OCI-LY7 (cell line): ENCODE measurements around the gene UQCRC2. TPM values are rescaled to one million over a fixed set of nuclear protein-coding genes. Genes with fewer than 3 reads are reported as not detected.

Source experiments
- BruUV-seq: library from RNA; stranded (reverse); fragments of 400-500 nt; replicated peaks from 2 replicates; lab custom pipeline; 2021; lab: Mats Ljungman, UMichigan
- CTCF ChIA-PET: fragments of 300-600 bp; sonication (Branson Sonifier 250); formaldehyde crosslinking; loops from one replicate; lab custom pipeline; 2022; ENCODE audit warnings: antibody characterized with exemption; ENCODE audit not compliant: unreplicated experiment; lab: Charles Lee
- POLR2A ChIA-PET: fragments of 300-600 bp; sonication (Branson Sonifier 250); formaldehyde crosslinking; loops from one replicate; lab custom pipeline; 2022; ENCODE audit warnings: antibody characterized with exemption; lab: Charles Lee
- DNase-seq: peaks from one replicate; pipeline ENCODE4 v3.0.0-alpha.2; 2015; ENCODE audit warnings: low spot score
- H2AFZ ChIP-seq: fragments of 200-600 bp; sonication (generic), shearing (Covaris generic); 2 replicates; pipeline ENCODE4 v1.6.1; 2014; ENCODE audit warnings: mild to moderate bottlenecking, antibody characterized with exemption, low read length, moderate library complexity
- H3K27ac ChIP-seq: fragments of 200-600 bp; sonication (generic); 2 replicates; pipeline ENCODE4 v1.5.1; 2014; ENCODE audit warnings: mixed run types, low read depth, mild to moderate bottlenecking, moderate library complexity, low read length, inconsistent platforms; ENCODE audit not compliant: poor library complexity, severe bottlenecking
- H3K36me3 ChIP-seq: fragments of 200-600 bp; sonication (generic); 2 replicates; pipeline ENCODE4 v1.6.1; 2014; ENCODE audit warnings: mild to moderate bottlenecking, antibody characterized with exemption, low read length, moderate library complexity, mixed read lengths; ENCODE audit not compliant: insufficient read depth
- H3K4me1 ChIP-seq: fragments of 200-600 bp; sonication (generic); 2 replicates; pipeline ENCODE4 v1.5.1; 2014; ENCODE audit warnings: mild to moderate bottlenecking, low read length; ENCODE audit not compliant: insufficient read depth, poor library complexity, severe bottlenecking
- H3K4me2 ChIP-seq: fragments of 200-600 bp; sonication (generic); 2 replicates; pipeline ENCODE4 v1.6.1; 2014; ENCODE audit warnings: mild to moderate bottlenecking, low read length
- H3K4me3 ChIP-seq: fragments of 200-600 bp; sonication (generic); 2 replicates; pipeline ENCODE4 v1.5.1; 2014; ENCODE audit warnings: mild to moderate bottlenecking, low read depth, low read length; ENCODE audit not compliant: poor library complexity, severe bottlenecking
- H3K79me2 ChIP-seq: fragments of 200-600 bp; sonication (generic); 2 replicates; pipeline ENCODE4 v1.6.1; 2016; ENCODE audit warnings: low read depth, mild to moderate bottlenecking, low read length, moderate library complexity, mixed read lengths; ENCODE audit not compliant: insufficient read depth
- H3K9me2 ChIP-seq: fragments of 200-600 bp; sonication (generic); 2 replicates; pipeline ENCODE4 v1.6.1; 2016; ENCODE audit warnings: mild to moderate bottlenecking, low read length, mixed read lengths; ENCODE audit not compliant: insufficient read depth
- H3K9me3 ChIP-seq: fragments of 200-600 bp; sonication (generic); 2 replicates; pipeline ENCODE4 v1.6.1; 2014; ENCODE audit warnings: mild to moderate bottlenecking, mixed run types, low read length, mixed read lengths
- H4K20me1 ChIP-seq: fragments of 200-600 bp; sonication (generic); 2 replicates; pipeline ENCODE4 v1.6.1; 2014; ENCODE audit warnings: mild to moderate bottlenecking, antibody characterized with exemption, low read length, moderate library complexity, mixed read lengths; ENCODE audit not compliant: insufficient read depth
- EZH2phosphoT487 ChIP-seq: fragments of 200-600 bp; sonication (generic); IDR thresholded peaks from 2 replicates; pipeline ENCODE4 v1.6.1; 2018; ENCODE audit warnings: low read depth, borderline replicate concordance, mild to moderate bottlenecking, mixed run types, antibody characterized with exemption, low read length, moderate library complexity, mixed read lengths
- intact Hi-C: fragments of 100-400 bp; cut with micrococcal nuclease; formaldehyde crosslinking; loops from one replicate; pipeline ENCODE4 v1.10.0; 2022; ENCODE audit not compliant: unreplicated experiment
- total RNA-seq, 2 experiments: library from RNA; depleted of rRNA in 1 of 2; stranded (reverse); fragments of >200 nt in 1 of 2; shearing (Covaris generic) in 1 of 2; gene quantifications; 2 replicates each; pipeline ENCODE4 v1.2.3, GENCODE V29; 2014 to 2022
- TF ChIP-seq, protein P1 (sequence below): fragments of 200-600 bp; sonication (generic); conservative IDR thresholded peaks from 2 replicates; pipeline ENCODE4 v1.5.1; 2014; ENCODE audit warnings: mild to moderate bottlenecking, antibody characterized with exemption, low read length, moderate library complexity, mixed read lengths

Gene UQCRC2
- total RNA-seq, 2 experiments from 2014 or later = 121 to 210 TPM

DNA sequence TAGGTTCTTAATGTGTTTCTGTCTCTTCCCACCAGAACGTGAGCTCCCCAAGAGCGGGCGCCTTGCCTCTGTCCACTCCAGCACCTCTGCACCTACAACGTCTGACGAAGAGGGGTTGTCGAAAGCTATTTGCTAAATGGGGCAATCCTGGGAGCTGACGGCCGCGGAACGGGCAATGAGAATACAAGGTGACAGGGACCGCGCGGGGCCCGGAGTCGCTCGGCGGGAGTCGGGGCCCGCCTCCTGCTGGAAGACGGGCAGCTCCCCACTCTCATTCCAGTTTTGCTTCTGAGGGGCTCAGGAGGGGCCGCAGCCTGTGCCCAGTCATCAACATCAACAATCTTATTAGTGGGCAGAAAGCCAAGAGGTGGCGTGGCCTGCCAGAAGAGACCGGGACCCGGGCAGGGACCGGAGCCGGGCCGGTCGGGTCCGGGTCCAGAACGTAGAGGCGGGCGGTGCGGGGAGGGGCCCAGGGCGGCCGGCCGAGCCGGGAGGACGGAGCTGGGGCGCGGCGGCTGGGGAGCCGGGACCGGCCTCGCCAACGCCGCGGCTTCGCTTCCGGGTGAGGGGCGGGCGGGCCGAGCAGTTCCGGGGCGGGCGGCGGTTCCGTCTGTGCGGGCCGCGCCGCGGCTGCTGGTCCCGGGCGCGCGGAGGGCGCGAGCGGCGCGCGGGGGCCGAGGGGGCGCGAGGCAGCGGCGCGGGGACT, 54.5 kb downstream of the UQCRC2 start, which contains the start of gene MOSMO:
TSS of gene MOSMO (plus strand) at position 603 of the 706 bp plus-strand sequence. CDS start 191 bp downstream, outside the sequence.
- H3K79me2 ChIP-seq = peaks cover 5% of the 10 kb centered on the region; the same call in 1 of the 2 replicates

DNA sequence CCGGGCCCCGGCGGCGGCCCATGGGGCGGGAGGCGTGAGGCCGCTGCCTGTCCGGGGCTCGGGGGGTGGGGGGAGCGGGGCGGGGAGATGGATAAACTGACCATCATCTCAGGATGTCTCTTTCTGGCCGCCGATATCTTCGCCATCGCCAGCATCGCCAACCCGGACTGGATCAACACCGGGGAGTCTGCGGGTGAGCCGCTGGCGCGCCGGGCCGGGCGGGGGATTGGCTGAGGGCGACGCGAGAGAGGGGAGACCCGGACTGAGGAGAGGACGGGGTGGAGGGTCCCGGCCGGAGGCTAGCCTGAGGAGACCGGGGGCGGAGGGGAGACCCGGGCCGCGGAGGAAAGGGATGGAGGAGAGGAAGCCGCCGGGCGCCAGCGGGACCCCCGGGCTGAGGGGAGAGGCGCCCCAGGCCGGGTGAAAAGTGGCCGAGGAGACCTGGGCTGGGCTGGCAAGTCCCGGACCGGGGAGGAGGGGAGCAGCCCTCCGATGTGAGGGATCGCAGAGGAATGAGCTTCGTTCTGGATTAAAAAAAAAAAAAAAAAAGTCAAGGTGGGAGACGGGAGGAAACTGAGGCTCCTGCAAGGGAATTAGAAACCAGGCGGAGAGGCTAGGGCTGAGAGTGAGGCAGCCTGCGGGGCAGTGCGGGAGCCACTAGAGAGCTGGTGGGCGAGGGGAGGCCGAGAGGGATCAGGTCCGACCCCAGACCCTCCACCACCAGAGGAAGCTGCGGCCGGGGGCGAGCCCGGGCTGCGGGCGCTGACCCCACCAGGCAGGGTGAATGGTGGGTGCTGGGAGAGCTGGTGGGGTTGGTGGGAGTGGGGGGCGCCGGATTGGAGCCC, 55.3 kb downstream of the UQCRC2 start:
- peak; percentile 25 for DNase-seq
- intact Hi-C loops = loop anchor here (5.0 kb wide), 1 partner anchor 289 kb away; the partner anchor contains the start of gene POLR3E

More for the DNA sequence above, 54.5 kb downstream of the UQCRC2 start, which contains the start of gene MOSMO:
- peak; percentile 65 for DNase-seq
- intact Hi-C loops = loop anchor here (5.0 kb wide), 1 partner anchor 290 kb away; the partner anchor contains the start of gene POLR3E
- ChIA-PET CTCF (interaction anchor here (1.2 kb wide), 1 partner anchor 181 kb away, joined by 3 read pairs; no protein-coding TSS in a partner anchor), POLR2A (interaction anchor here (1.2 to 1.9 kb wide), 4 partner anchors 29 to 70 kb away, joined by 3 to 8 read pairs (median 4); no protein-coding TSS in a partner anchor)
- H3K9me3 ChIP-seq = no peaks in the 10 kb centered on the region
- BruUV-seq = no TSS peak
- peak within 1 kb of the TSS; percentile 99 for H3K4me3 ChIP-seq
- H3K36me3 ChIP-seq = no peaks in the 10 kb centered on the region
- H3K9me2 ChIP-seq = no peaks in the 10 kb centered on the region
- no peak for TF ChIP-seq EZH2phosphoT487
- TF ChIP-seq, protein P1, sequence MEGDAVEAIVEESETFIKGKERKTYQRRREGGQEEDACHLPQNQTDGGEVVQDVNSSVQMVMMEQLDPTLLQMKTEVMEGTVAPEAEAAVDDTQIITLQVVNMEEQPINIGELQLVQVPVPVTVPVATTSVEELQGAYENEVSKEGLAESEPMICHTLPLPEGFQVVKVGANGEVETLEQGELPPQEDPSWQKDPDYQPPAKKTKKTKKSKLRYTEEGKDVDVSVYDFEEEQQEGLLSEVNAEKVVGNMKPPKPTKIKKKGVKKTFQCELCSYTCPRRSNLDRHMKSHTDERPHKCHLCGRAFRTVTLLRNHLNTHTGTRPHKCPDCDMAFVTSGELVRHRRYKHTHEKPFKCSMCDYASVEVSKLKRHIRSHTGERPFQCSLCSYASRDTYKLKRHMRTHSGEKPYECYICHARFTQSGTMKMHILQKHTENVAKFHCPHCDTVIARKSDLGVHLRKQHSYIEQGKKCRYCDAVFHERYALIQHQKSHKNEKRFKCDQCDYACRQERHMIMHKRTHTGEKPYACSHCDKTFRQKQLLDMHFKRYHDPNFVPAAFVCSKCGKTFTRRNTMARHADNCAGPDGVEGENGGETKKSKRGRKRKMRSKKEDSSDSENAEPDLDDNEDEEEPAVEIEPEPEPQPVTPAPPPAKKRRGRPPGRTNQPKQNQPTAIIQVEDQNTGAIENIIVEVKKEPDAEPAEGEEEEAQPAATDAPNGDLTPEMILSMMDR = no peak
- peaks cover 16% of the 10 kb centered on the region for H3K4me1 ChIP-seq
- H4K20me1 ChIP-seq = no peaks in the 10 kb centered on the region
- no peak within 1 kb of the TSS for H3K27ac ChIP-seq
- H3K4me2 ChIP-seq = peak within 1 kb of the TSS; percentile 97
- peak within 1 kb of the TSS; percentile 97 for H2AFZ ChIP-seq

More for the DNA sequence above, 55.3 kb downstream of the UQCRC2 start:
- Histone ChIP-seq H3K4me3 (peak overlapping the region; percentile 99), H3K27ac (no peak overlapping the region), H3K4me2 (peak overlapping the region; percentile 97), H4K20me1 (no peaks in the 10 kb centered on the region), H3K9me3 (no peaks in the 10 kb centered on the region), H2AFZ (peak overlapping the region; percentile 47; the same call in 1 of the 2 replicates), H3K79me2 (peaks cover 5% of the 10 kb centered on the region; the same call in 1 of the 2 replicates), H3K4me1 (peaks cover 19% of the 10 kb centered on the region), H3K36me3 (no peaks in the 10 kb centered on the region), H3K9me2 (no peaks in the 10 kb centered on the region)
- POLR2A ChIA-PET = interaction anchor here (1.2 to 1.9 kb wide), 7 partner anchors 12 to 180 kb away, joined by 3 to 10 read pairs (median 4); partner anchors contain the start of gene UQCRC2
- TF ChIP-seq, protein P1 = no peak
- no peak for TF ChIP-seq EZH2phosphoT487
- CTCF ChIA-PET = interaction anchor here (0.6 to 1.1 kb wide), 3 partner anchors 28 to 173 kb away, joined by 3 to 4 read pairs (median 3); no protein-coding TSS in a partner anchor
- BruUV-seq = no TSS peak
